ENCODE measurements around the gene LSM2. TPM values are rescaled to one million over a fixed set of nuclear protein-coding genes. Genes with fewer than 3 reads are reported as not detected.

The LSM2 gene
- total and polyA plus RNA-seq, 2 donors (not counting 1 experiment from before 2014, with no cell fraction given), result 52.4 to 57.4 TPM

DNA sequence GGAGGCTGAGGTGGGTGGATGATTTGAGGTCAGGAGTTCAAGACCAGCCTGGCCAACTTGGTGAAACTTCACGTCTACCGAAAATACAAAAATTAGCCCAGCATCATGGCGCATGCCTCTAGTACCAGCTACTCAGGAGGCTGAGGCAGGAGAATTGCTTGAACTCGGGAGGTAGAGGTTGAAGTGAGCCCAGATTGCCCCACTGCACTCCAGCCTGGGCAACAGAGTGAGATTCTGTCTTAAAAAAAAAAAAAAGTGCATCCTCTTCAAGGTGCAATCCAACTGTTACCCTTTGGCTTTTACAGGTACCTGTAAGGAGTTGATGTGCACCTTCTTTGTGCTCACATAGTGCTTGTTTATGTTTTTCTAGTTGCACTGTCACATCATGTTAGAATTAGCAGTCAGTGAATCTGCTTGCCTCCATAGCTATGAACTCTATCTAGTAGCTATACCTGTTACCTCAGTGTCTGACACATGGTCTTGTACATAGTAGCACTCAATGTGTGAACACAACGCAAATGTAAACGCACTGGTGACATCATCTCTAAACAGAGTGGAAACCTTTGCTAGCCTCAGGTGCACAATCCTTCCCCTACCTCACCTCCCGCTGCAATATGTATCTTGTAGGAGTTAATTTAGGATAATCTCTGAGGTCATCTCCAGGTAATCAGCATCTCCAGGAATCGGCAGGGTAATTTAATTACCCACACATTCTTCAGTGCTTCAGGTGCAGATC is 57.3 kb downstream of the LSM2 start:
- no peak overlapping the region for H3K4me3 Mint-ChIP-seq
- 100% methylated on average over 5 of the region's 8 CpGs for WGBS (ENCODE audit: insufficient coverage)
- ATAC-seq (ENCODE audit: low read depth), result no peak
- intact Hi-C loops (cut with micrococcal nuclease), result no loop called here
- Histone ChIP-seq H3K4me3 (ENCODE audit: control extremely low read depth in 1 of 5, extremely low read depth in 1 of 5, insufficient read depth in 1 of 5, low read depth in 2 of 5, low read length in 4 of 5) (no peak overlapping the region), H3K4me2 (replicated peaks; ENCODE audit: low read depth, low read length, poor library complexity, severe bottlenecking) (no peak overlapping the region), H3K36me3 (replicated peaks in 1 of 2; ENCODE audit: control extremely low read depth in 1 of 2, control insufficient read depth in 1 of 2, extremely low read depth in 1 of 2, insufficient read depth in 2 of 2, low read length in 1 of 2) (peaks cover 0 to 4% of the 10 kb centered on the region in 2 experiments), H3K4me1 (ENCODE audit: control insufficient read depth in 2 of 2, insufficient read depth in 2 of 2, low read length in 2 of 2) (no peaks in the 10 kb centered on the region), H3K27me3 (replicated peaks in 1 of 4; ENCODE audit: control extremely low read depth in 1 of 4, control insufficient read depth in 3 of 4, insufficient read depth in 4 of 4, low read length in 3 of 4) (no peaks in the 10 kb centered on the region), H3K9ac (ENCODE audit: low read length) (no peak overlapping the region), H2AFZ (ENCODE audit: insufficient read depth, low read depth, low read length, poor library complexity, severe bottlenecking) (no peak overlapping the region), H3K9me3 (ENCODE audit: control extremely low read depth in 1 of 3, control insufficient read depth in 2 of 3, insufficient read depth in 1 of 3, low read length in 2 of 3) (no peaks in the 10 kb centered on the region), H3K79me2 (ENCODE audit: control insufficient read depth, insufficient read depth, low read length) (no peaks in the 10 kb centered on the region), H4K20me1 (ENCODE audit: control insufficient read depth, insufficient read depth, low read length, poor library complexity, severe bottlenecking) (no peaks in the 10 kb centered on the region), H3K27ac (ENCODE audit: low read length in 2 of 2) (no peak overlapping the region)
- no peaks in the 10 kb centered on the region for H3K4me1 Mint-ChIP-seq
- H3K27ac Mint-ChIP-seq, result no peak overlapping the region
- ChIA-PET CTCF (interaction anchor here (1.0 kb wide), 1 partner anchor 81 kb away, joined by 3 read pairs; no protein-coding TSS in a partner anchor), POLR2A (no interaction called here)
- no peaks in the 10 kb centered on the region for H3K27me3 Mint-ChIP-seq
- TF ChIP-seq, protein P1, sequence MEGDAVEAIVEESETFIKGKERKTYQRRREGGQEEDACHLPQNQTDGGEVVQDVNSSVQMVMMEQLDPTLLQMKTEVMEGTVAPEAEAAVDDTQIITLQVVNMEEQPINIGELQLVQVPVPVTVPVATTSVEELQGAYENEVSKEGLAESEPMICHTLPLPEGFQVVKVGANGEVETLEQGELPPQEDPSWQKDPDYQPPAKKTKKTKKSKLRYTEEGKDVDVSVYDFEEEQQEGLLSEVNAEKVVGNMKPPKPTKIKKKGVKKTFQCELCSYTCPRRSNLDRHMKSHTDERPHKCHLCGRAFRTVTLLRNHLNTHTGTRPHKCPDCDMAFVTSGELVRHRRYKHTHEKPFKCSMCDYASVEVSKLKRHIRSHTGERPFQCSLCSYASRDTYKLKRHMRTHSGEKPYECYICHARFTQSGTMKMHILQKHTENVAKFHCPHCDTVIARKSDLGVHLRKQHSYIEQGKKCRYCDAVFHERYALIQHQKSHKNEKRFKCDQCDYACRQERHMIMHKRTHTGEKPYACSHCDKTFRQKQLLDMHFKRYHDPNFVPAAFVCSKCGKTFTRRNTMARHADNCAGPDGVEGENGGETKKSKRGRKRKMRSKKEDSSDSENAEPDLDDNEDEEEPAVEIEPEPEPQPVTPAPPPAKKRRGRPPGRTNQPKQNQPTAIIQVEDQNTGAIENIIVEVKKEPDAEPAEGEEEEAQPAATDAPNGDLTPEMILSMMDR (IDR thresholded peaks at IDR 0.05), result no peak
- TF ChIP-seq EZH2 (IDR thresholded peaks at IDR 0.05; ENCODE audit: borderline replicate concordance, insufficient read depth, low read depth, low read length, poor library complexity, severe bottlenecking), result no peak
- no peak for DNase-seq
- H3K9me3 Mint-ChIP-seq (ENCODE audit: insufficient read depth), result no peaks in the 10 kb centered on the region

Small RNA genes lying within 50 kb of the gene (small RNA-seq; reads per million reads assigned to genes)
- gene MSH5-SAPCD1 (ENCODE audit: insufficient read length, low read depth, low replicate concordance), result not detected
- not detected for gene RF00019 (ENCODE audit: insufficient read length, low read depth, low replicate concordance)
- not detected for gene RNU6-850P (ENCODE audit: insufficient read length, low read depth, low replicate concordance)
- gene SAPCD1 (ENCODE audit: insufficient read length, low read depth, low replicate concordance), result not detected
- gene SNORD48 (ENCODE audit: insufficient read length, low read depth, low replicate concordance), result 1,297 reads per million, percentile 98 among the genes with 10 or more reads in this experiment
- not detected for gene SNORD52 (ENCODE audit: insufficient read length, low read depth, low replicate concordance)

Other genes with a start within 250 kb of the LSM2 start
Only the 30 nearest of the 40 such genes appear.
- 345 and 348 TPM in 2 replicates for gene BAG6, start 154.3 kb downstream of the LSM2 start, total RNA-seq
- 252 and 276 TPM in 2 replicates for gene BAG6, start 154.3 kb downstream of the LSM2 start, polyA plus RNA-seq
- 2.6 and 3.6 TPM in 2 replicates for gene APOM, start 151.1 kb downstream of the LSM2 start, total RNA-seq
- gene APOM, start 151.1 kb downstream of the LSM2 start, polyA plus RNA-seq, result 11.6 and 11.9 TPM in 2 replicates
- 34.0 and 35.1 TPM in 2 replicates for gene C6orf47, start 146.2 kb downstream of the LSM2 start, total RNA-seq
- 5.8 and 7.6 TPM in 2 replicates for gene C6orf47, start 146.2 kb downstream of the LSM2 start, polyA plus RNA-seq
- gene GPANK1, start 142.0 kb downstream of the LSM2 start, total RNA-seq, result 24.2 and 24.3 TPM in 2 replicates
- 18.3 and 22.6 TPM in 2 replicates for gene GPANK1, start 142.0 kb downstream of the LSM2 start, polyA plus RNA-seq
- gene CSNK2B, start 140.9 kb downstream of the LSM2 start, total RNA-seq, result 141 and 146 TPM in 2 replicates
- gene CSNK2B, start 140.9 kb downstream of the LSM2 start, polyA plus RNA-seq, result 124 and 142 TPM in 2 replicates
- gene LY6G5B, start 137.0 kb downstream of the LSM2 start, total RNA-seq, result 42.3 and 44.2 TPM in 2 replicates
- 25.2 and 28.4 TPM in 2 replicates for gene LY6G5B, start 137.0 kb downstream of the LSM2 start, polyA plus RNA-seq
- gene LY6G5C, start 125.9 kb downstream of the LSM2 start, total RNA-seq, result 0.76 and 2.1 TPM in 2 replicates
- 0.40 and 3.4 TPM in 2 replicates for gene LY6G5C, start 125.9 kb downstream of the LSM2 start, polyA plus RNA-seq
- gene ABHD16A, start 103.6 kb downstream of the LSM2 start, total RNA-seq, result 78.3 and 90.3 TPM in 2 replicates
- 97.5 and 97.6 TPM in 2 replicates for gene ABHD16A, start 103.6 kb downstream of the LSM2 start, polyA plus RNA-seq
- not detected in 2 replicates for gene LY6G6F, start 100.1 kb downstream of the LSM2 start, total RNA-seq
- 0.32 TPM in 1 of 2 replicates, not detected in the other for gene LY6G6F, start 100.1 kb downstream of the LSM2 start, polyA plus RNA-seq
- gene LY6G6D, start 91.6 kb downstream of the LSM2 start, total RNA-seq, result not detected in 2 replicates
- not detected in 2 replicates for gene LY6G6D, start 91.6 kb downstream of the LSM2 start, polyA plus RNA-seq
- not detected in 2 replicates for gene LY6G6C, start 85.2 kb downstream of the LSM2 start, total RNA-seq
- 0.13 and 0.30 TPM in 2 replicates for gene LY6G6C, start 85.2 kb downstream of the LSM2 start, polyA plus RNA-seq
- 0.24 and 0.54 TPM in 2 replicates for gene MPIG6B, start 83.6 kb downstream of the LSM2 start, total RNA-seq
- gene MPIG6B, start 83.6 kb downstream of the LSM2 start, polyA plus RNA-seq, result 1.6 and 4.8 TPM in 2 replicates
- gene DDAH2, start 77.7 kb downstream of the LSM2 start, total RNA-seq, result 51.1 and 59.2 TPM in 2 replicates
- gene DDAH2, start 77.7 kb downstream of the LSM2 start, polyA plus RNA-seq, result 64.7 and 87.2 TPM in 2 replicates
- 216 and 221 TPM in 2 replicates for gene CLIC1, start 70.4 kb downstream of the LSM2 start, total RNA-seq
- 178 and 290 TPM in 2 replicates for gene CLIC1, start 70.4 kb downstream of the LSM2 start, polyA plus RNA-seq
- 49.9 and 50.1 TPM in 2 replicates for gene MSH5, start 67.0 kb downstream of the LSM2 start, total RNA-seq
- gene MSH5, start 67.0 kb downstream of the LSM2 start, polyA plus RNA-seq, result 51.6 and 64.7 TPM in 2 replicates
- 11.1 and 12.9 TPM in 2 replicates for gene SAPCD1, start 44.3 kb downstream of the LSM2 start, total RNA-seq
- 12.9 and 21.5 TPM in 2 replicates for gene SAPCD1, start 44.3 kb downstream of the LSM2 start, polyA plus RNA-seq
- gene VWA7, start 29.6 kb downstream of the LSM2 start, total RNA-seq, result 5.2 and 5.6 TPM in 2 replicates
- 3.2 and 6.0 TPM in 2 replicates for gene VWA7, start 29.6 kb downstream of the LSM2 start, polyA plus RNA-seq
- 47.4 and 52.3 TPM in 2 replicates for gene VARS1, start 11.2 kb downstream of the LSM2 start, total RNA-seq
- 54.8 and 66.8 TPM in 2 replicates for gene VARS1, start 11.2 kb downstream of the LSM2 start, polyA plus RNA-seq
- 2.0 and 2.4 TPM in 2 replicates for gene HSPA1L, start 8.3 kb upstream of the LSM2 start, total RNA-seq
- gene HSPA1L, start 8.3 kb upstream of the LSM2 start, polyA plus RNA-seq, result 0.49 and 0.81 TPM in 2 replicates
- gene HSPA1A, start 8.6 kb upstream of the LSM2 start, total RNA-seq, result 58.8 and 61.2 TPM in 2 replicates
- 63.3 and 129 TPM in 2 replicates for gene HSPA1A, start 8.6 kb upstream of the LSM2 start, polyA plus RNA-seq
- 79.2 and 89.9 TPM in 2 replicates for gene HSPA1B, start 20.8 kb upstream of the LSM2 start, total RNA-seq
- 86.8 and 145 TPM in 2 replicates for gene HSPA1B, start 20.8 kb upstream of the LSM2 start, polyA plus RNA-seq
- gene NEU1, start 55.9 kb upstream of the LSM2 start, total RNA-seq, result 25.3 and 26.0 TPM in 2 replicates
- 35.1 and 47.2 TPM in 2 replicates for gene NEU1, start 55.9 kb upstream of the LSM2 start, polyA plus RNA-seq
- not detected in 2 replicates for gene SLC44A4, start 72.0 kb upstream of the LSM2 start, total RNA-seq
- not detected in 2 replicates for gene SLC44A4, start 72.0 kb upstream of the LSM2 start, polyA plus RNA-seq
- 86.1 and 87.4 TPM in 2 replicates for gene EHMT2, start 90.7 kb upstream of the LSM2 start, total RNA-seq
- 96.4 and 108 TPM in 2 replicates for gene EHMT2, start 90.7 kb upstream of the LSM2 start, polyA plus RNA-seq
- gene ZBTB12, start 95.1 kb upstream of the LSM2 start, total RNA-seq, result 8.1 and 8.9 TPM in 2 replicates
- gene ZBTB12, start 95.1 kb upstream of the LSM2 start, polyA plus RNA-seq, result 1.2 and 1.4 TPM in 2 replicates
- 1.3 and 3.4 TPM in 2 replicates for gene C2, start 120.8 kb upstream of the LSM2 start, total RNA-seq
- gene C2, start 120.8 kb upstream of the LSM2 start, polyA plus RNA-seq, result 0.23 and 0.28 TPM in 2 replicates
- not detected in 2 replicates for gene CFB, start 139.1 kb upstream of the LSM2 start, total RNA-seq
- gene CFB, start 139.1 kb upstream of the LSM2 start, polyA plus RNA-seq, result 0.09 TPM in 1 of 2 replicates, not detected in the other
- gene NELFE, start 152.0 kb upstream of the LSM2 start, total RNA-seq, result 48.6 and 53.7 TPM in 2 replicates
- gene NELFE, start 152.0 kb upstream of the LSM2 start, polyA plus RNA-seq, result 39.0 and 40.0 TPM in 2 replicates
- gene SKIC2, start 152.2 kb upstream of the LSM2 start, total RNA-seq, result 119 and 122 TPM in 2 replicates
- 93.1 and 114 TPM in 2 replicates for gene SKIC2, start 152.2 kb upstream of the LSM2 start, polyA plus RNA-seq
- 33.9 and 36.1 TPM in 2 replicates for gene DXO, start 165.2 kb upstream of the LSM2 start, total RNA-seq
- gene DXO, start 165.2 kb upstream of the LSM2 start, polyA plus RNA-seq, result 139 and 150 TPM in 2 replicates